Testis (tissue), 2 donors: ENCODE data around the gene AKR1C2.

ENCODE experiments used
- CTCF ChIP-seq, 3 experiments: fragments of 450-650 bp in 2 of 3; fragments of 200-600 bp in 1 of 3; sonication (generic) in 1 of 3; IDR thresholded peaks; one replicate each; pipeline ENCODE4 v1.5.1; 2016 to 2019; ENCODE audit warnings: antibody characterized with exemption in 3 of 3, mild to moderate bottlenecking in 2 of 3, moderate library complexity in 1 of 3
- POLR2A ChIP-seq: fragments of 450-650 bp; IDR thresholded peaks from one replicate; pipeline ENCODE4 v1.6.1; 2017; ENCODE audit warnings: antibody characterized with exemption, mild to moderate bottlenecking, moderate library complexity

GRCh38 chr10:4982764-4983226 lies 20.9 kb downstream of the AKR1C2 start:
- no peak for TF ChIP-seq CTCF (IDR thresholded peaks at IDR 0.05)
- TF ChIP-seq POLR2A, result no peak
